H9 (cell line): ENCODE data around the gene HCRTR1. TPM values are rescaled to one million over a fixed set of nuclear protein-coding genes. Genes with fewer than 3 reads are reported as not detected.

Source experiments
- DNase-seq: peaks from one replicate; pipeline ENCODE4 v3.0.0-alpha.2; 2017
- H2AFZ ChIP-seq: one replicate; pipeline ENCODE4 v1.6.1; 2013; ENCODE audit warnings: mild to moderate bottlenecking, low read length, control low read depth, moderate library complexity
- H2AK5ac ChIP-seq: 2 replicates; pipeline ENCODE4 v1.6.1; 2013; ENCODE audit warnings: low read length, control low read depth, mixed read lengths; ENCODE audit not compliant: insufficient read length
- H2BK120ac ChIP-seq: one replicate; pipeline ENCODE4 v1.6.1; 2013; ENCODE audit warnings: low read depth, mild to moderate bottlenecking, low read length, control low read depth, inconsistent platforms; ENCODE audit not compliant: poor library complexity, severe bottlenecking
- H2BK12ac ChIP-seq: 2 replicates; pipeline ENCODE4 v1.6.1; 2013; ENCODE audit warnings: low read length, control low read depth, mixed read lengths, low read depth; ENCODE audit not compliant: insufficient read length
- H2BK15ac ChIP-seq: 2 replicates; pipeline ENCODE4 v1.6.1; 2013; ENCODE audit warnings: low read depth, low read length, control low read depth
- H2BK20ac ChIP-seq: one replicate; pipeline ENCODE4 v1.6.1; 2013; ENCODE audit warnings: low read depth, mild to moderate bottlenecking, low read length, control low read depth, inconsistent platforms; ENCODE audit not compliant: poor library complexity, severe bottlenecking
- H2BK5ac ChIP-seq: 2 replicates; pipeline ENCODE4 v1.6.1; 2013; ENCODE audit warnings: low read length, control low read depth, mixed read lengths; ENCODE audit not compliant: insufficient read length
- H3K14ac ChIP-seq: 2 replicates; pipeline ENCODE4 v1.6.1; 2013; ENCODE audit warnings: low read length, control low read depth; ENCODE audit not compliant: insufficient read depth
- H3K18ac ChIP-seq: 2 replicates; pipeline ENCODE4 v1.6.1; 2013; ENCODE audit warnings: low read depth, mild to moderate bottlenecking, mixed read lengths, low read length, control low read depth; ENCODE audit not compliant: insufficient read length
- H3K23ac ChIP-seq: 2 replicates; pipeline ENCODE4 v1.6.1; 2013; ENCODE audit warnings: low read length, control low read depth, mixed read lengths, low read depth; ENCODE audit not compliant: insufficient read length
- H3K23me2 ChIP-seq: 2 replicates; pipeline ENCODE4 v1.6.1; 2013; ENCODE audit warnings: low read depth, mild to moderate bottlenecking, mixed read lengths, low read length, control low read depth; ENCODE audit not compliant: insufficient read length, poor library complexity, severe bottlenecking
- H3K27ac ChIP-seq: 2 replicates; pipeline ENCODE4 v1.5.1; 2013; ENCODE audit warnings: low read length, control low read depth, mixed read lengths, low read depth; ENCODE audit not compliant: insufficient read length
- H3K27me3 ChIP-seq: 2 replicates; pipeline ENCODE4 v1.6.1; 2013; ENCODE audit warnings: low read length, control low read depth, inconsistent platforms; ENCODE audit not compliant: insufficient read depth
- H3K4ac ChIP-seq: 2 replicates; pipeline ENCODE4 v1.6.1; 2013; ENCODE audit warnings: low read depth, mild to moderate bottlenecking, control low read depth, inconsistent platforms, low read length, moderate library complexity
- H3K4me1 ChIP-seq: 2 replicates; pipeline ENCODE4 v1.6.1; 2013; ENCODE audit warnings: low read length, control low read depth, inconsistent platforms; ENCODE audit not compliant: insufficient read depth
- H3K4me2 ChIP-seq: 2 replicates; pipeline ENCODE4 v1.6.1; 2013; ENCODE audit warnings: low read length, control low read depth, mixed read lengths; ENCODE audit not compliant: insufficient read length, insufficient read depth
- H3K56ac ChIP-seq: 2 replicates; pipeline ENCODE4 v1.6.1; 2013; ENCODE audit warnings: low read depth, mild to moderate bottlenecking, mixed read lengths, low read length, control low read depth; ENCODE audit not compliant: insufficient read length
- H3K79me1 ChIP-seq: 2 replicates; pipeline ENCODE4 v1.6.1; 2013; ENCODE audit warnings: low read depth, mild to moderate bottlenecking, moderate library complexity, low read length, control low read depth, inconsistent platforms; ENCODE audit not compliant: insufficient read depth, poor library complexity, severe bottlenecking
- H3K79me2 ChIP-seq: 2 replicates; pipeline ENCODE4 v1.6.1; 2013; ENCODE audit warnings: low read length, control low read depth, inconsistent platforms; ENCODE audit not compliant: insufficient read depth
- H3K9ac ChIP-seq: 2 replicates; pipeline ENCODE4 v1.6.1; 2013; ENCODE audit warnings: low read length, control low read depth, mixed read lengths; ENCODE audit not compliant: insufficient read length; ENCODE audit errors: extremely low read depth
- H3K9me3 ChIP-seq: one replicate; pipeline ENCODE4 v1.6.1; 2013; ENCODE audit warnings: low read depth, low read length, inconsistent platforms; ENCODE audit not compliant: control insufficient read depth
- H3T11ph ChIP-seq: one replicate; pipeline ENCODE4 v1.6.1; 2013; ENCODE audit warnings: mild to moderate bottlenecking, low read length, control low read depth, inconsistent platforms
- H4K20me1 ChIP-seq: one replicate; pipeline ENCODE4 v1.6.1; 2013; ENCODE audit not compliant: control insufficient read depth, insufficient read length, insufficient read depth
- H4K5ac ChIP-seq: 2 replicates; pipeline ENCODE4 v1.6.1; 2013; ENCODE audit warnings: low read depth, mild to moderate bottlenecking, mixed read lengths, low read length, control low read depth; ENCODE audit not compliant: insufficient read length
- H4K8ac ChIP-seq: replicated peaks from 2 replicates; pipeline ENCODE4 v1.6.1; 2013; ENCODE audit warnings: low read length, control low read depth, mixed read lengths, low read depth; ENCODE audit not compliant: insufficient read length
- H4K91ac ChIP-seq: 2 replicates; pipeline ENCODE4 v1.6.1; 2013; ENCODE audit warnings: low read depth, mild to moderate bottlenecking, moderate library complexity, mixed read lengths, low read length, control low read depth; ENCODE audit not compliant: insufficient read length
- H3K27ac Mint-ChIP-seq, 3 experiments: 2 replicates in 2 of 3; 3 replicates in 1 of 3; pipeline ENCODE4 v1.8.0; 2020 to 2021; ENCODE audit warnings: mixed read lengths in 3 of 3, mild to moderate bottlenecking in 1 of 3, moderate library complexity in 1 of 3
- H3K27me3 Mint-ChIP-seq: 2 replicates; pipeline ENCODE4 v1.8.0; 2021; ENCODE audit warnings: low read depth, mild to moderate bottlenecking, moderate library complexity, mixed read lengths
- H3K36me3 Mint-ChIP-seq, 3 experiments: 2 replicates in 2 of 3; 3 replicates in 1 of 3; pipeline ENCODE4 v1.8.0; 2020 to 2021; ENCODE audit warnings: low read depth in 3 of 3, mixed read lengths in 3 of 3; ENCODE audit not compliant: insufficient read depth in 1 of 3
- H3K4me1 Mint-ChIP-seq, 2 experiments: 2 replicates each; pipeline ENCODE4 v1.8.0; 2020; ENCODE audit warnings: mixed read lengths in 2 of 2
- H3K4me3 Mint-ChIP-seq, 2 experiments: 2 replicates in 1 of 2; 3 replicates in 1 of 2; pipeline ENCODE4 v1.8.0; 2020 to 2021; ENCODE audit warnings: mild to moderate bottlenecking in 2 of 2, mixed read lengths in 2 of 2, moderate library complexity in 1 of 2
- H3K9me3 Mint-ChIP-seq, 2 experiments: 2 replicates in 1 of 2; 3 replicates in 1 of 2; pipeline ENCODE4 v1.8.0; 2020; ENCODE audit warnings: mild to moderate bottlenecking in 2 of 2, mixed read lengths in 2 of 2, moderate library complexity in 1 of 2
- WGBS: extraction: QIAGEN DNeasy Blood & Tissue Kit; methylation state at CpG from one replicate; pipeline ENCODE4 v1.1.7; 2013; ENCODE audit warnings: missing lambda C conversion rate, low lambda C conversion rate, mixed read lengths; ENCODE audit not compliant: insufficient read length; ENCODE audit errors: extremely low coverage; 5-methylcytosine and 5-hydroxymethylcytosine counted together
- total RNA-seq: library from RNA; stranded (reverse); gene quantifications from 2 replicates; pipeline ENCODE4 v1.2.1, GENCODE V29; 2021
- TF ChIP-seq, protein P1 (sequence below): fragments of 200-600 bp; sonication (generic); conservative IDR thresholded peaks from 3 replicates; pipeline ENCODE4 v1.8.0; 2021; ENCODE audit warnings: antibody characterized with exemption, mild to moderate bottlenecking

Gene HCRTR1
- total RNA-seq, 1 experiment from 2014 or later = not detected

DNA sequence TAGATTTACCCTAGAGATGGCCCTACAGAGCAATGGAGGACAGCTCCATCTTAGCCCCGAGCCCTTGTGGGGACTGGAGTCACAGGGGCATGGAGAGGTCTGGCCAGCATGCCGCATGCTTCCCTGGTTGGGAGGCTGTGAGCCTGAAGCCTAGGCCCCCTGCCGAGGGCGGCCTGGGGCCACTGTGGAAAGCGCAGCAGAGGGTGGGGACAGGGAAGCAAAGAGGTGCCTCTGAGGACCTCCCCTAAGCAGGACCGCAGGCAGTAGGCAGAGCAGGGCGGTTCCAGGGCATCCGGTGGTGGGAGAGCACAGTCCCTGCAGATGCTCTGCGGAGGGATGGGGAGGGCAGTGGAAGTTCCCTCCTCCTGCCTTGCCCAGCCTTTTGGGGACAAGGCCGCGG lies 53.7 kb downstream of the HCRTR1 start:
- no peak overlapping the region for H2BK20ac ChIP-seq
- H2BK120ac ChIP-seq = no peak overlapping the region
- H3K79me2 ChIP-seq = no peaks in the 10 kb centered on the region
- no peak overlapping the region for H3K4me2 ChIP-seq
- H4K5ac ChIP-seq = no peak overlapping the region
- H2BK5ac ChIP-seq = no peak overlapping the region
- H3K36me3 Mint-ChIP-seq = no peaks in the 10 kb centered on the region
- H3K79me1 ChIP-seq = no peaks in the 10 kb centered on the region
- H3K27me3 ChIP-seq = no peaks in the 10 kb centered on the region
- H2BK15ac ChIP-seq = no peak overlapping the region
- H3K27ac Mint-ChIP-seq = no peak overlapping the region
- no peak for DNase-seq
- no peak overlapping the region for H2BK12ac ChIP-seq
- TF ChIP-seq, protein P1, sequence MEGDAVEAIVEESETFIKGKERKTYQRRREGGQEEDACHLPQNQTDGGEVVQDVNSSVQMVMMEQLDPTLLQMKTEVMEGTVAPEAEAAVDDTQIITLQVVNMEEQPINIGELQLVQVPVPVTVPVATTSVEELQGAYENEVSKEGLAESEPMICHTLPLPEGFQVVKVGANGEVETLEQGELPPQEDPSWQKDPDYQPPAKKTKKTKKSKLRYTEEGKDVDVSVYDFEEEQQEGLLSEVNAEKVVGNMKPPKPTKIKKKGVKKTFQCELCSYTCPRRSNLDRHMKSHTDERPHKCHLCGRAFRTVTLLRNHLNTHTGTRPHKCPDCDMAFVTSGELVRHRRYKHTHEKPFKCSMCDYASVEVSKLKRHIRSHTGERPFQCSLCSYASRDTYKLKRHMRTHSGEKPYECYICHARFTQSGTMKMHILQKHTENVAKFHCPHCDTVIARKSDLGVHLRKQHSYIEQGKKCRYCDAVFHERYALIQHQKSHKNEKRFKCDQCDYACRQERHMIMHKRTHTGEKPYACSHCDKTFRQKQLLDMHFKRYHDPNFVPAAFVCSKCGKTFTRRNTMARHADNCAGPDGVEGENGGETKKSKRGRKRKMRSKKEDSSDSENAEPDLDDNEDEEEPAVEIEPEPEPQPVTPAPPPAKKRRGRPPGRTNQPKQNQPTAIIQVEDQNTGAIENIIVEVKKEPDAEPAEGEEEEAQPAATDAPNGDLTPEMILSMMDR = no peak
- H4K91ac ChIP-seq = no peak overlapping the region
- peaks cover 2% of the 10 kb centered on the region for H3K27me3 Mint-ChIP-seq
- H4K8ac ChIP-seq = no peak overlapping the region
- no peak overlapping the region for H3K56ac ChIP-seq
- no peaks in the 10 kb centered on the region for H3K9me3 ChIP-seq
- H3K9ac ChIP-seq = no peak overlapping the region
- no peak overlapping the region for H2AK5ac ChIP-seq
- no peak overlapping the region for H3K14ac ChIP-seq
- no peak overlapping the region for H3K4ac ChIP-seq
- H3K4me1 ChIP-seq = no peaks in the 10 kb centered on the region; the same call in 1 of the 2 replicates
- no peak overlapping the region for H3K4me3 Mint-ChIP-seq
- no CpG with 5 or more reads among the region's 11 CpGs for WGBS
- no peak overlapping the region for H3K18ac ChIP-seq
- no peak overlapping the region for H3K27ac ChIP-seq
- H3T11ph ChIP-seq = no peak overlapping the region
- no peaks in the 10 kb centered on the region for H4K20me1 ChIP-seq
- no peak overlapping the region for H3K23ac ChIP-seq
- no peak overlapping the region for H2AFZ ChIP-seq
- H3K23me2 ChIP-seq = no peaks in the 10 kb centered on the region
- no peaks in the 10 kb centered on the region; a peak in 1 of 5 replicates for H3K9me3 Mint-ChIP-seq
- H3K4me1 Mint-ChIP-seq = peaks cover 27 to 39% of the 10 kb centered on the region in 2 experiments
